ENCODE data around the gene SYTL3.

- peak; percentile 95 for TF ChIP-seq GATA2 (IDR thresholded peaks at IDR 0.05; ENCODE audit: low read depth, low read length)
- no peak for TF ChIP-seq GATA3 (IDR thresholded peaks at IDR 0.05; ENCODE audit: low read depth, low read length)
Measured at GRCh38 chr6:158754738-158755137, 104.9 kb downstream of the SYTL3 start.

Measured in SH-SY5Y (cell line).